Cardiac ventricle fibroblast (primary cell): ENCODE data around the gene DNAH7. TPM values are rescaled to one million over a fixed set of nuclear protein-coding genes. Genes with fewer than 3 reads are reported as not detected.

Source experiments
- total RNA-seq: library from RNA; depleted of rRNA; stranded (reverse); fragments of >200 nt; gene quantifications from 2 replicates; pipeline ENCODE4 v1.2.3, GENCODE V29; 2015

The DNAH7 gene
- 0.12 and 1.0 TPM in 2 replicates for total RNA-seq

GRCh38 chr2:196068271-196069209 lies at the start of gene DNAH7:
Gene DNAH7, minus strand, starts transcription at chr2:196068837. Its CDS starts 126 bp downstream, at chr2:196068711.

Other genes starting within 250 kb of the DNAH7 start
- 56.0 and 71.9 TPM in 2 replicates for gene STK17B, start 102.7 kb upstream of the DNAH7 start, total RNA-seq